HG02571 (cell line): Measurements from ENCODE around the gene TIMM50.
"Not testable (repeated sequence)": the region's sequence is repeated elsewhere in the genome, so short reads cannot be mapped to it uniquely, and the experiment has no call there.

Source experiments
- ATAC-seq: cut with Tn5 transposase; IDR thresholded peaks from one replicate; pipeline ENCODE4 v1.9.1; 2021; ENCODE audit warnings: mild to moderate bottlenecking, moderate library complexity; ENCODE audit not compliant: unreplicated experiment

The TIMM50 gene

DNA sequence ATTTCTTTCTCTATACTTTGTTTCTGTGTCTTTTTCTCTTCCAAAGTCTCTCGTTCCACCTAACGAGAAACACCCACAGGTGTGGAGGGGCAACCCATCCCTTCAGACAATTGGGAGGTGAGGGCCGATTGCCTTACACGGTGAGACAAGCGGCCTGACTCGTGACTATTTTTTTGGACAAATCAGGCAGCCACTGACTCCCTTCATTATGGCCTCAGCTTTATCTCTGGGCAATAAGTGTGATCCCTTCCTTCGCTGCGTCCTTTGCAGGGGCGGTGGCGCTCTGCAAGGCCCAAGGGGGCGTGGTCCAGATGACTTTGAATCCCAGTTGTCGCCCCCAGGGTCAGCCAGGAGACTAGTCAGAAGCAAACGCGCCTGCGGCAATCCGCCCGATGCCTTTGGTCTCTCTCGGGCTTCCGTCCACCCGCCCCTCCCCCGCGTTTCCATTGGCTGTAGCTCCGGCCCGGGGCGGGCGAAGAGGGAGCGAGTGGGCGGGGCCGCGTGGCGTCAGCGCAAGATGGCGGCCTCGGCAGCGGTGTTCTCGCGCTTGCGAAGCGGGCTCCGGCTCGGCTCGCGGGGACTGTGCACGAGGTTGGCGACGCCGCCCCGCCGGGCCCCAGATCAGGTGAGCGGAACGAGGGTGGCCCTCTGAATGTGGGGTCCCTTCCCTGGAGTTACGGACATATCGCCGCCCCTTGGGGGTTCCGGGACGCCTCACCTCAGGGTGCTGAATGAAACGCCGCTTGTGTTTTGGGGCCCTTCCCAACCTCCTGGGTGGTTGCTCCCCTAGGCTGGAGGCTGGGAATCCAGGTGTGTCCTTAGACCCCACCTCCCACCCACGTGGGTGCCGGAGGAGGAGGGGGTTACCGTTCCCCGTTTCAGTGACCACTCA lies at the start of gene TIMM50:
Gene TIMM50, plus strand, starts transcription at position 502 of the 892 bp plus-strand sequence. Its CDS starts 16 bp downstream, at position 518.
- peak; percentile 88 for ATAC-seq

DNA sequence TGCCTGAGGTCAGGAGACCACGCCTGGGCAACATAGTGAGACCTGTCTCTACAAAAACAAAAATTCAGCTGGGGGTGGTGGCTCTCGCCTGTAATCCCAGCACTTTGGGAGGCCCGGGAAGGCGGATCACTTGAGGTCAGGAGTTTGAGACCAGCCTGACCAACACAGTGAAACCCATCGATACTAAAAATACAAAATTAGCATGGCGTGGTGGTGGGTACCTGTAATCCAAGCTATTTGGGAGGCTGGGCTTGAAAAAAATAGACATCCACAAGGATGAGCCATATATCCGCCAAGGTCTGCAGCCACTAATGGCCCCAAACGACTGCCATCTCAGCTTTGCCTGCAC lies 48.0 kb upstream of the TIMM50 start:
- ATAC-seq, result no peak

DNA sequence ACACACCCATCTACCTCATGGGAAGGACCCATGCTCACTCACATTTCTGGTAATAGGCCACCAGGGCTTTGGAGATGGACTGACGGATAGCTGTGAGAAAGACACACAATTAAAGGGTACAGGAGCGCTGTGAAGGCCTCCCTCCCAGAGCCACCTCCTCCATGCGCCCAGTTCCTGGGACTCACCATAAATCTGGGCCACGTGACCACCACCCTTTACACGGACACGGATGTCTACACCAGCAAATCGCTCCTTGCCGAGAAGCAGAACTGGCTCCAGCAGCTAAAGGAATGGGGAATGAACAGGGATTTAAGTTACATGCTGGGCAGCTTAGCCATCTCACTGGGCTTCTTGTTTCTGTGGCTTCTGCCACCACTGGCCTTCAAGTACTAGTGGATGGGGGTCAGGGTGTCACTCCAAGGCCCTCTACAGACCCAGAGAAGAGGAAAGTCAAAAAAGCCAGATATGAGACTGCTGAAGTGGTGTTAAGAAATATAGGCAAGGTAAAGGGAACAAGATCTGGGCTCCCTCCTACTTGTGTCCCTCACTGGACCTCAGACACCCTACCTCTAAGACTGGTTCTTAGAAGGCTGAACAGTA lies 47.1 kb upstream of the TIMM50 start:
- no peak for ATAC-seq

DNA sequence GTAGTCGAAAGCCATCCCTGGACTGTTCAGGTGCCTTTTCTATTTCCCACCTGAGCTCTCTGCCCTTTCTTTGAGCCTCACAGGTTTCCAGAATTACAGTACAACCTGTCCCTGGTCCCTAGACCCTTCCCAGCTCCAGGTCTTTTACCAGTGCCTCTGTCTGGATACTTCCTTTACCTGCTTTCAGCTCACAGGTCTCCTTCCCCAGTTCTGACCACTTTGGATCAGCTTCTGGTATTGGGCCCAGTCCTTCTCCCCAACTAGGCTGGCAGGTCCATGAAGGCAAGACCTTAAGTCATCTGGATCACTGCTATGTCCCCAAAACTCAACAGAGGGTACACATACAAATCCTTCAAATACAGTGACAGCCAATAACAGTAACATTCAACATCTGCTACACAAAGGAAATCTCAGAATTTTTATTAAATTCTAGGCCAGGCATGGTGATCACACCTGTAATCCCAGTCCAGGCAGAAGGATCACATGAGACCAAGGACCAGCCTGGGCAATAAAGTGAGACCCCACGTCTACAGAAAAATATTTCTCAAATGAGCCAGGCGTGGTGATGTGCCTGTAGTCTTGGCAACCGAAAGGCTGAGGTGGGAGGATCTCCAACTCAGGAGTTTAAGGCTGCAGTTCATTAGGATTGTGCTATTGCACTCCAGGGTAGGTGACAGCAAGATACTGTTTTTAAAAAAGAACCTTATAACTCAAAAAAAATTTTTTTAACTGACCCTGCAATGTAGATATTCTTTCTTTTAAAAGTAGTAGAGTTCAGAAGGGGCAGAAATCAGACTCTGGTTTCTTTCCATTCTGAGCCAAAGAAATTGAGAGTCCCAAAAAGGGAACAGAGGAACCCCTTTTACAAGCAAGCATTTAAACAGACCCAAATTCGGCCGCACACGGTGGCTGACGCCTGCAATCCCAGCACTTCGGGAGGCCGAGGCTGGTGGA lies 46.2 kb upstream of the TIMM50 start:
- ATAC-seq, result no peak

DNA sequence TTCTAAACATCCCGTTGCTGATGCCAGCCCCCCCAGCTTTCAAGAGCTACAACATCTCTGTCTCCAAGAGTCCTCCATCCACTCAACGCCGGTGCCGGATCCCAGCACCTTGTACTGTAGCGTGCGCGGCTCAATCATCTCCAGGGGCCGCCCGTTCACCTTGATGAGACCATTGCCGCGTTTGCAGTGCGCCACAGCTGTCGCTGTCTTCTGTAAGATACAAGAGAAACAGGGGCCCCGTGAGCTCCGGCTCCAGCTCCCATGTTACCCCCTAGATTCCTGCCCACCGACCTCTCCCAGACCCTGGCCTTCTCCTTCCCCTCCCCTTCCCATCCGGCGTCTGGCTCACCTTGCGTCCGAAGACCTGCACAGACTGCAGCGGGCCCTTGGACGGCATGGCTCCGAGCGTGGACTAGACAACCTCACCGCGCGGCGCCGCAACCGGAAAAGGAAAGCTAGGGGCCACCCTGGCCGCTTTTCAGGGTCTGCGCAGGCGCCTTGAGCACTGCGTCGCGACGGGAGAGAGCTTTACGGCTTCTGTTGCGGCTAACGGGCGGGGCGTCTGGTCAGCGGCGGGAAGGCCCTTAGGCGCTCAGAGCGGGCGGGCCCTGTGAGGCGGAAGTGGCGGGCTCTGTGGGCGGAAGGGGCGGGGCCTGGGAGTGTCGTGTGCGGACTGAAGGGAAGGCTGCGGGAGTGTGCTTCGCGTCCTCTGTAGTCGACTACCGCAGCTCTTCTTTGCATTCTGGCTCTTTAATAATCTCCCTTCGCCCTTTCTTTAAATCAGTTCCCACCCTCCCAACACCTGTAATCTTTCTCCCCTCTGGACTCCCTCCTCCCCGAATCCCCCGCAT lies 44.9 kb upstream of the TIMM50 start, which contains the start of gene RPS16:
Gene RPS16, minus strand, starts transcription at position 451 of the 851 bp plus-strand sequence. Its CDS starts 54 bp downstream, at position 397.
- peak; percentile 84 for ATAC-seq

DNA sequence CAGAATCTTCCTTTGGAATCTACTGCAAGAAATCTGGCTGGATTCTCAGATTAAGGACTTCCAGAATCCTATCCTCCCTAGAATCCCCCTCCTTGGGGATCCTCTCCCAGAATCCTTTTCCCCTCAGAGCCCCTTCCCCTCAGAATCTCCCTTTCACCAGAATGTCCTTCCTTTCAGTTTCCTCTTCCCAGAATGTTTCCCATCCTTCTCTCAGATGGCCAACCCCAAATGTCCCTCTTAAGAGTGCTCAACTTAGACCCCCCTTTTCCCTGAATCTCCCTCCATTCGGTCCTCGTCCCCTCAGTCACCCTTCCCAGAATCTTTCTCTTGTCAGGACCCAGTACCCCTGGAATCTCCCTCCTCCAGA lies 44.3 kb upstream of the TIMM50 start:
- no peak for ATAC-seq

DNA sequence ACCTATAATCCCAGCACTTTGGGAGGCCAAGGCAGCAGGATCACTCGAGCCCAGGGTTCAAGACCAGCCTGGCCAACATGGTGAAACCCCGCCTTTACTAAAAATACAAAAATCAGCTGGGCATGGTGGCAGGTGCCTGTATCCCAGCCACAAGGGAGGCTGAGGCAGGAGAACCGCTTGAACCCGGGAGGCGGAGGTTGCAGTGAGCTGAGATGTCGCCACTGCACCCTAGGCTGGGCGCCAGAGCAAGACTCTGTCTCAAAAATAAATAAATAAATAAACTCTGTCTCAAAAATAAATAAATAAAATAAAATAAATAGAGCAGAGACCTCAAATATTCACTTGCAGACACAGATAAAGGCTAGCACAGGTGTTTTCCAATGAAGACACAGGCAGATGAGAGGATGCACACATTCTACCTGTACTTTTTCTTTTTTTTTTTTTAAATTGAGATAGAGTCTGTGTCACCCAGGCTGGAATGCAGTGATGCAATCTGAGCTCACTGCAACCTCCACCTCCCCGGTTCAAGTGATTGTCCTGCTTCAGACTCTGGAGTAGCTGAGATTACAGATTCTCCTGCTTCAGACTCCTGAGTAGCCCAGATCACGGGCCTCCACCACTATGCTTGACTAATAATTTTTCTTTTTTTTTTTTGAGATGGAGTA lies 42.2 kb upstream of the TIMM50 start:
- ATAC-seq, result no peak

DNA sequence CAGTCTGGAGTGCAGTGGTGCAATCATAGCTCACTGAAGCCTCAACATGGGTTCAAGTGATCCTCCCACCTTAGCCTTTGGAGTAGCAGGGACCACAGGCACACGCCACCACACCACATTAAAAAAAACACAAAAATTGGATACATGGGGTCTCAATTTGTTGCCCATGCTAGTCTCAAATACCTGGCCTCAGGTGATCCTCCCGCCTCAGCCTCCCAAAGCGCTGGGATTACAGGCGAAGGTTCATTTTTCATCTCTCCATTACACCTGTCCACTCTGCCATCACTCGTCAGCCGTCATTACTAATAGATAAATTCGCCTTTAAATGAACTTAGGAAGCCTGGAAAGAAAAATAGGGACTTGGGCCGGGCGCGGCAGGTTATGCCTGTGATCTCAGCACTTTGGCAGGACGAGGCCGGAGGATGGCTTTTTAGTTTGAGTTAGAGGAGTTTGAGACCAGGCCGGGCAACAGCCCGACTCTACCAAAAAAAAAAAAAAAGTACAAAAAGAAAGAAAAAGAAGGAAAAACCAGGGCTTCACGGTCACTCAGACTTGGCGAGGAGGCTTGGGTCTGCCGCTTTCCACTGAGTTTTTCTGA lies 35.9 kb upstream of the TIMM50 start:
- ATAC-seq, result no peak

DNA sequence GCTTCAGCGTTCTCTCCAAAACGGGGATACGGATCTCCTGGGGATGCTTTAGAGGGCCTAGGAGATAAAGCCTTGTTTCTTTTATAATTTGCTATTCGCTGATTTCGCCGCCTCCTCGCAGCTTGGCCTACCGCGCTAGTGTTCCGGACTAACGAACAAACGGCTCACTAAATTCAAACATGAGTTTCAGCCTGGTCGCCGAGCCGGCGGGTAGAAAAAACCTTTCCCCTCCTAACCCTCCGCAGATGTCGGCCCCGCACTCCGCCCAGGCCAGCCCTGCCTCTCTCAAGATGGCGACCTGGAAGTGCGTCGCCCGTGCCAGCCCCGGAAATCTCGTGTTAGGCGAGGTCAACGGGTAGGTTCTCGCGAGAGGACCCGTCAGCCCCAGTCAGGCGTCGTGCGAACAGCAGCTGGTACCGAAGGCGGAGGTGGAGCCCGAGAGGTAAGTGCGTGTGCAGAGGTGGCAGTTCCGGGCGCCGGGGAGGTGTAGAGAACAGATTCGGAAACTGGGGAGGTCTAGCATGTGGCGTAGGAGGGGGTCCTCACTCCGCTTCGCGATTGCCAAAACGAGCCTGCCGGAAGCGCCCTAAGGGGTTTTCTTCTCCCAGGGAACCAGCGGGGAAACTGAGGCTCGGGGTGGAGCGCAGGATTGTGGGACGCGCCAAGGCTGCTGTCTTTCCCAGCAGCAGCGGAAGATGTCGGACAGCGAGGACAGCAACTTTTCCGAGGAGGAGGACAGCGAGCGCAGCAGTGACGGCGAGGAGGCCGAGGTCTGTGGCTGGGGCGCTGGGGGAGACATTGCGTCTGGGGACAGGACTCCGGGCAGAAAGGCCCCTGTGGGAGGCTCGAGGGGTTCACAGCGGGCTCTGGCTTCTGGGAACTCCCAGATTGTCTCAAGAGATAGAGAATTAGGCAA lies 35.2 kb upstream of the TIMM50 start, which contains the start of gene SUPT5H:
Gene SUPT5H, plus strand, starts transcription at position 387 of the 916 bp plus-strand sequence. Its CDS starts 309 bp downstream, at position 696.
- ATAC-seq, result peak; percentile 86

DNA sequence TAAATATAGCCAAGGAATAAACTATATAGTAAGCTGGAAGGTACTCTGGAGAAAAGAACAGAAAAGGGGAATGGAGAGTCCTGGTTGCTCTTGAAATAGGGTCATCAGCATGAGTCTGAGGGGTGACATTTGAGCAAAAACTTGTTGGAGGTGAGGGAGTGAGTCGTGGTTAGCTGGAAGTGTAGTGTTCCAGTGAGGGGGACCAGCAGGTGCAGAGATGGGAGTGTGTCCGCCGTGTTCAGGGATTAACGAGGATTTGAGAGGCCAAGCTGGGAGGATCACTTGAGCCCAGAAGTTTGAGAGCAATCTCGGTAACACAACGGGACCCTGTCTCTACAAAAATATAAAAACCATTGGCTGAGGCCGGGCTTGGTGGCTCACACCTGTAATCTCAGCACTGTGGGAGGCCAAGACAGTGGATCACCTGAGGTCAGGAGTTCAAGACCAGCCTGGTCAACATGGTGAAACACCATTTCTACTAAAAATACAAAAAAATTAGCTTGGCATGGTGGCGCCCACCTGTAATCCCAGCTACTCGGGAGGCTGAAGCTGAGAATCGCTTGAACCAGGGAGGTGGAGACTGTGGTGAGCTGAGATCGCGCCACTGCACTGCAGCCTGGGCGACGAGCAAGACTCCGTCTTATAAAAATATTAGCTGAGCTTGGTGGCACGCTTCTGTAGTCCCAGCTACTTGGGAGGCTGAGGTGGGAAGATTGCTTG lies 34.1 kb upstream of the TIMM50 start:
- no peak for ATAC-seq

DNA sequence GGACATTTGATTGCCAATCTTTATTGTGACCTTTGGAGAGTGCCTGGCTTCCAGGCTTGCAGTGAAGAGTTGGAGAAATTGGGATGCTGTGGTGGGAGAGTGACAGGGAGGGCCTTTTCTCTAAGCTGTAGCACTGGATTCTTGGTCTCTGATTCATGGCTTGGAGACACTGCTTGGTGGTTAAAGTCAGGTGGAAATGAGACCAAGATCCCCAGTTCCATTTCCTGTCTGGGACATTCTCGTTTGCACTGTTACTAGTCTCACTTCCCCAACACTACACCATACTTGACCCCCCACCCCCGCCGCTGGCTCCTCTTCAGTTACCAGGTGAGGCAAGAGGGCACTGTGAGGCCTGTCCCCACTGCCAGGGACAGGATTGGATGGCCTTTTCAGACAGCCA lies 32.4 kb upstream of the TIMM50 start:
- no peak for ATAC-seq

DNA sequence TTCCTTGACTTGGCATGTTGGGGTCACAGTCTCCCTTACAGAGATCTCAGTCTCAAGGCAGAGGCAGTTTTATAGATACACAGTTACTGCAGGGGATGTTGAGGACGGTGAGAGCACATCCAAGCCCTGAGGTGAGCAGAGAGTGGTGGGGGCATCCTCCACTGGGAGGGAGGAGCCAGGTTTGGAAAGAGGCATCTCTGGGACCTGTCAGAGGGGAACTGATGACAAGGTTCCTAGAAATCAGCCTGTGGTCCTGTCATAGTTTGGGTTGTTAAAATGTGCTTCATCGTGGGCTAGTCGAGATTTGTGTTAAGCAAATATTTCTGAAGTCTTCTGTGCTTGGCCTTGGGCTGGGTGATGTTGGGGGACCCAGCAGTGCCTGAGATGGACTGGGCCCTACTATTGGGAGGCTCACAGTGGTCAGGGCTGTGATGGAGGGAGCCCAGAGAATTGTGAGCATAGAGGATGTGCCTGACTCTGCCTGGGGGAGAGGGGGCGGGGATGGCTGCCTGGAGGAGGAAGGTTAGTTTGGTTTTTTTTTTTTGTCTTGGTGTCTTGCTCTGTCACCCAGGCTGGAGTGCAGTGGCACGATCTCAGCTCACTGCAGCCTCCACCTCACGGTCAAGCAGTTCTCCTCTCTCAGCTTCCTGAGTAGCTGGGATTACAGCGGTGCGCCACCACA lies 31.4 kb upstream of the TIMM50 start:
- ATAC-seq, result no peak

DNA sequence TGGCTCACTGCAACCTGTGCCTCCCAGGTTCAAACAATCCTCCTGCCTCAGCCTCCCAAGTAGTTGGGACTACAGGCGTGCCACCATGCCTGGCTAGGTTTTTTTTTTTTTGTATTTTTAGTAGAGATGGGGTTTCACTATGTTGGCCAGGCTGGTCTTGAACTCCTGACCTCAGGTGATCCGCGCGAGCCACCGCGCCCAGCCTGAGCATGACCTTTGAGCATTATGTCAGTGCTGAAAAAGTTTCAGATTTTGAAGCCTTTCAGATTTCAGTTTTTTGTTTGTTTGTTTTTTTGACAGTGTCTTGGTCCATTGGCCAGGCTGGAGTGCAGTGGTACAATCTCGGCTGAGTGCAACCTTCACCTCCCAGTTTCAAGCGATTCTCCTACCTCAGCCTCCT lies 29.4 kb upstream of the TIMM50 start:
- not testable (repeated sequence) for ATAC-seq

DNA sequence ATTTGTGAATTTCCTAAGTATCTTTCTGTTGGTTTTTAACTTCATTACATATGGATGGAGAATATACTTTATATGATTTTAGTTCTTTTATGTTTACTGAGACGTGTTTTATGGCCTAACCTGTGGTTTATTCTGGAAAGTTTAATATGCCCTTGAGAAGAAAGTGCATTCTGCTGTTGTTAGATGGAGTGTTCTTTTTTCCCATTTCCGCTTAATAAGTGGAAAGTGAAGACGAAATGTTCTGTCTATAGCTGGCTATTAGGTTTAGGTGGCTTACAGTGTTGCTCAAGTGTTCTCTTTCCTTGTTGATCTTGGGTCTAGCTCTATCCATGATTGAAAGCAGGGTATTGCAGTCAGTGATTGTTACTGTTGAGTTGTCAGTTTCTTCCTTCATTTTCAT lies 17.2 kb upstream of the TIMM50 start:
- ATAC-seq, result no peak

DNA sequence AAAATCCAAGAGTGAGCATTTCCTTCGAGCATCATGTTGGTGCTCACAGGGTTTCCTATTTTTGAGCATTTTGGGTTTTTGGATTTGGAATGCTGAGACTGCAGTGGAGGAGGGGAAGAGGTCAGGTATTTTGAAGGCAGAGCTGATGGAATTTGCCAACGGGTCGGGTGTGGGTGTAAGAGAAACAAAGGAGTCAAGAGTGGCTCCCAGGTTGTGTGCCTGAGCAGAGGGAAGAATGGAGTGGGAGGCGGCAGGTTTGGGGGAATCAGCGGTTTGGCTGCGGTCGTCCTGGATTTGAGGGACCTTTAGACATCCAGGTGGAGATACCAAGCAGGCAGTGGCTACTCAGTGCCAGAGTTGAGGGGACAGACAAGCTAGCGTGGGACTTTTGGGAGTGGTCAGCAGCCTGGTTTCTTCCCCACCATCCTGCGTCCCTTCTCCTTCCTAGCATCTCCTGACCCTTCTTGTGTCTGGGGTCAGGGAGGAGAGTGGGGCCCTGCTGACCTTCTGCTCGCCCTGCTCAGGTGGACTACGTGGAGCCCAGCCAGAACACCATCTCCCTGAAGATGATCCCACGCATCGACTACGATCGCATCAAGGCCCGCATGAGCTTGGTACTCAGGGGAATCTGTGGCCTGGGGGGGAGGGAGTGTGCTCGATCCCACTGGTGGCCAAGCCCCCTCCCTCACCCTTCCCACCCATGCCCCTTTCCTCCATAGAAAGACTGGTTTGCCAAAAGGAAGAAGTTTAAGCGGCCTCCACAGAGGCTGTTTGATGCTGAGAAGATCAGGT lies 14.5 kb upstream of the TIMM50 start:
- no peak for ATAC-seq

DNA sequence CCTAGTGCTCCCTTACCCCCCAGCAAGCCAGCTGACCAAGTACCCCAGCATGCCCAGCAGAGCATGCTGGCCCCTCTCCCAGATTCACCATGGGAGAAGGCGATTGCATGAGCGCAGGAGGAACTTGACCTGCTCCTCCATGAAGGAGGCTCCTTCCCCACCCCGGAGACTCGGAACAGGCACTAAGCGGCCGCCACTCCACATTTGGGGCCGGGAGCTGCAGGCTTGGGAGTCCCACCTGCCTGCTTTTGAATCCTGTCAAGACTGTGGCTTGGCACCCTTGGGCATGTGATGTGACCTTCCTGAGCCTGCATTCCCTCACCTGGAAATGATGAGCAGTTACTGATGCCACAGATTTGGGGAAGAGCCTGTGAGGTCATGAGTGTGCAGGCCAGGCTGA lies 12.7 kb upstream of the TIMM50 start:
- ATAC-seq, result no peak
